ENCODE data around the gene SLC2A4RG. TPM values are rescaled to one million over a fixed set of nuclear protein-coding genes. Genes with fewer than 3 reads are reported as not detected.

Gene SLC2A4RG
- total and polyA plus RNA-seq, 2 donors (not counting 3 experiments of a cell fraction or from before 2014, with no cell fraction given) = 41.7 to 69.4 TPM

GRCh38 chr20:63765902-63766301 lies 26.3 kb downstream of the SLC2A4RG start:
- Histone ChIP-seq H3K27me3 (ENCODE audit: control insufficient read depth in 2 of 2, insufficient read depth in 2 of 2, low read length in 2 of 2) (no peaks in the 10 kb centered on the region), H3K9ac (replicated peaks; ENCODE audit: extremely low read depth, insufficient read depth, low read length) (no peak overlapping the region), H3K4me2 (ENCODE audit: insufficient read depth, low read length) (no peak overlapping the region), H3K9me3 (replicated peaks; ENCODE audit: control insufficient read depth, insufficient read depth, low read length) (no peaks in the 10 kb centered on the region), H3K4me1 (ENCODE audit: control insufficient read depth, extremely low read depth, insufficient read depth, low read length) (no peaks in the 10 kb centered on the region), H3K4me3 (replicated peaks in 1 of 3; ENCODE audit: insufficient read depth in 1 of 3, low read depth in 1 of 3, low read length in 3 of 3) (no peak overlapping the region), H2AFZ (ENCODE audit: low read depth, low read length) (no peak overlapping the region), H3K36me3 (ENCODE audit: control insufficient read depth in 2 of 2, extremely low read depth in 1 of 2, insufficient read depth in 2 of 2, low read length in 2 of 2) (no peaks in the 10 kb centered on the region), H4K20me1 (replicated peaks; ENCODE audit: control insufficient read depth, extremely low read depth, insufficient read depth, low read length) (no peaks in the 10 kb centered on the region), H3K27ac (ENCODE audit: insufficient read depth, low read depth, low read length) (no peak overlapping the region), H3K79me2 (ENCODE audit: control insufficient read depth, insufficient read depth, low read length) (no peaks in the 10 kb centered on the region), H3K9me1 (replicated peaks; ENCODE audit: control insufficient read depth, extremely low read depth, insufficient read depth, low read length) (no peaks in the 10 kb centered on the region)
- FAIRE-seq (no peak), DNase-seq (ENCODE audit: low read depth, low spot score) (no peak)
- intact Hi-C loops (cut with micrococcal nuclease) = no loop called here
- TF ChIP-seq FOS (IDR thresholded peaks at IDR 0.05; ENCODE audit: borderline replicate concordance, insufficient read depth, low read length) (no peak), EZH2 (IDR thresholded peaks at IDR 0.05; ENCODE audit: borderline replicate concordance, low read depth, low read length, severe bottlenecking) (no peak), POLR2A (IDR thresholded peaks at IDR 0.05; ENCODE audit: low read depth, low read length) (no peak), GATA2 (IDR thresholded peaks at IDR 0.05; ENCODE audit: insufficient read depth, insufficient read length, low read depth, low read length) (no peak), MYC (IDR thresholded peaks at IDR 0.05; ENCODE audit: low read depth, low read length) (no peak)
- TF ChIP-seq, protein P1, sequence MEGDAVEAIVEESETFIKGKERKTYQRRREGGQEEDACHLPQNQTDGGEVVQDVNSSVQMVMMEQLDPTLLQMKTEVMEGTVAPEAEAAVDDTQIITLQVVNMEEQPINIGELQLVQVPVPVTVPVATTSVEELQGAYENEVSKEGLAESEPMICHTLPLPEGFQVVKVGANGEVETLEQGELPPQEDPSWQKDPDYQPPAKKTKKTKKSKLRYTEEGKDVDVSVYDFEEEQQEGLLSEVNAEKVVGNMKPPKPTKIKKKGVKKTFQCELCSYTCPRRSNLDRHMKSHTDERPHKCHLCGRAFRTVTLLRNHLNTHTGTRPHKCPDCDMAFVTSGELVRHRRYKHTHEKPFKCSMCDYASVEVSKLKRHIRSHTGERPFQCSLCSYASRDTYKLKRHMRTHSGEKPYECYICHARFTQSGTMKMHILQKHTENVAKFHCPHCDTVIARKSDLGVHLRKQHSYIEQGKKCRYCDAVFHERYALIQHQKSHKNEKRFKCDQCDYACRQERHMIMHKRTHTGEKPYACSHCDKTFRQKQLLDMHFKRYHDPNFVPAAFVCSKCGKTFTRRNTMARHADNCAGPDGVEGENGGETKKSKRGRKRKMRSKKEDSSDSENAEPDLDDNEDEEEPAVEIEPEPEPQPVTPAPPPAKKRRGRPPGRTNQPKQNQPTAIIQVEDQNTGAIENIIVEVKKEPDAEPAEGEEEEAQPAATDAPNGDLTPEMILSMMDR (IDR thresholded peaks at IDR 0.05; ENCODE audit: extremely low read depth in 1 of 2, insufficient read depth in 1 of 2, low read depth in 1 of 2, low read length in 2 of 2) = no peak
- dilution Hi-C loops (cut with MboI; ENCODE audit: extremely low pct_ligation_motif_present, low sequenced_read_pairs) = no loop called here
- CTCF ChIA-PET = interaction anchor here (0.8 to 1.5 kb wide), 3 partner anchors 9 to 228 kb away, joined by 3 to 9 read pairs (median 3); no protein-coding TSS in a partner anchor
- POLR2A ChIA-PET = no interaction called here
- no TSS peak for BruUV-seq (replicated peaks)
